Body of pancreas (tissue), 4 donors: ENCODE data around the gene ANXA8.

Source experiments
- CTCF ChIP-seq, 7 experiments: fragments of 450-650 bp in 4 of 7; fragments of 200-600 bp in 3 of 7; sonication (generic) in 3 of 7; IDR thresholded peaks; one replicate each; pipeline ENCODE4 v1.5.1; 2016 to 2019; ENCODE audit warnings: antibody characterized with exemption in 7 of 7
- POLR2A ChIP-seq, 3 donors: fragments of 450-650 bp; IDR thresholded peaks; one replicate each; pipeline ENCODE4 v1.6.1; 2016; ENCODE audit warnings: antibody characterized with exemption in 3 of 3, mild to moderate bottlenecking in 2 of 3

- TF ChIP-seq POLR2A (IDR thresholded peaks at IDR 0.05) (no peak), CTCF (IDR thresholded peaks at IDR 0.05) (no peak)
Measured at GRCh38 chr10:47449979-47450378, 33.9 kb downstream of the ANXA8 start.
